GM12872 (cell line): Measurements from ENCODE around the gene MIF4GD.

Source experiments
- TF ChIP-seq, protein P1 (sequence below): IDR thresholded peaks from 3 replicates; pipeline ENCODE4 v1.5.1; 2011; ENCODE audit warnings: low read depth, mild to moderate bottlenecking, low read length, moderate library complexity; ENCODE audit not compliant: insufficient read depth

MIF4GD gene

DNA sequence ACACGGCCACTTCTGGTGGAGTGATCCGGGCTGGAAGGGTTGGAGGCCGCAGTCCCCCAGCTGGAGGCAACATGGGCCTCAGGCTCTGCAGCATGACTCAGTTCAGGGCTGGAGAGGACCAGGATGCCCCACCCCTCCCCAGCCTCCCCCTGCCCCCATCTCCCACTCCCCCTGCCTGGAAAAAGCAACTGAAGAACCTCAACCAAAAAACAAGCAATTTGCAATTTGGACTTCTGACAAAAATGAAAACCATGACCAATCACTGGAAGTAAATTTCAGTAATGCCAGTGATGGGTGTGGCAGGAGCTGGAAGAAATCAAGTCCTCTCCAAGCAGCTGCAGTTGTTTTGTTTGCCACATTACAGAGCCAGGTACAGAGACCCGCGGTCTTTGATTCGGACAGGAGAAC lies 6.6 kb upstream of the MIF4GD start:
- TF ChIP-seq, protein P1, sequence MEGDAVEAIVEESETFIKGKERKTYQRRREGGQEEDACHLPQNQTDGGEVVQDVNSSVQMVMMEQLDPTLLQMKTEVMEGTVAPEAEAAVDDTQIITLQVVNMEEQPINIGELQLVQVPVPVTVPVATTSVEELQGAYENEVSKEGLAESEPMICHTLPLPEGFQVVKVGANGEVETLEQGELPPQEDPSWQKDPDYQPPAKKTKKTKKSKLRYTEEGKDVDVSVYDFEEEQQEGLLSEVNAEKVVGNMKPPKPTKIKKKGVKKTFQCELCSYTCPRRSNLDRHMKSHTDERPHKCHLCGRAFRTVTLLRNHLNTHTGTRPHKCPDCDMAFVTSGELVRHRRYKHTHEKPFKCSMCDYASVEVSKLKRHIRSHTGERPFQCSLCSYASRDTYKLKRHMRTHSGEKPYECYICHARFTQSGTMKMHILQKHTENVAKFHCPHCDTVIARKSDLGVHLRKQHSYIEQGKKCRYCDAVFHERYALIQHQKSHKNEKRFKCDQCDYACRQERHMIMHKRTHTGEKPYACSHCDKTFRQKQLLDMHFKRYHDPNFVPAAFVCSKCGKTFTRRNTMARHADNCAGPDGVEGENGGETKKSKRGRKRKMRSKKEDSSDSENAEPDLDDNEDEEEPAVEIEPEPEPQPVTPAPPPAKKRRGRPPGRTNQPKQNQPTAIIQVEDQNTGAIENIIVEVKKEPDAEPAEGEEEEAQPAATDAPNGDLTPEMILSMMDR = no peak

DNA sequence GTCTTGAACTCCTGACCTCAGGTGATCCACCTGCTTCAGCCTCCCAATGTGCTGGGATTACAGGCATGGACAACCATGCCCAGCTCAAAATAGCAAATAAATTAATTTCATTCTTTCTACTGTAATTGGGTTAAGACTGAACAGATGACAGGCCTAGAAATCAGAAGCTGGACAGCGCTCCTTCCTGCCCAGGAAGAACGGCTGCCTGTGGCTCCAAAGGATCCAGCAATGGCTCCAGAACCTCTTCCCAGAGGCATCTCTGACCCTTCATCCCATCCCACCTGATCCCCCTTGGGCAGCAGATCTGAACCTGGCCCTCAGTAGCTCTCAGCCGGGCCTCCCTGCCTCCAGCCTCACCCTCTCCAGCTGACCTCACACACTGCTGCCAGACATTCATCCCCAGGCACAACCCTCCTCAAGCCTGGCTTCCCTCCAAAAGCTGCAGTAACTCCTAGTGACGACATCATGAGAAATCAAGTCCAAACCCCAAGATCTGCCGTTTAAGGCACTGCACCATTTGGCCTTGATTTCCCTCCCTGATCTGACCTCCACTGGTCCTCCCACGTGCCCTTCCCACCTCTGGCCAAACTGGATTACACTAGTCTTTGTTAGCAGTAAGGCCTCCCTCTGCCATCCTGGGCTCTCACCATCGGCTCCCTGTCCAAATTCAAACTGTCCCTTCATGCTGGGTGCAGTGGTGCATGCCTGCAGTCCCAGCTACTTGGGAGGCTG lies 3.1 kb upstream of the MIF4GD start:
- TF ChIP-seq, protein P1 = no peak

DNA sequence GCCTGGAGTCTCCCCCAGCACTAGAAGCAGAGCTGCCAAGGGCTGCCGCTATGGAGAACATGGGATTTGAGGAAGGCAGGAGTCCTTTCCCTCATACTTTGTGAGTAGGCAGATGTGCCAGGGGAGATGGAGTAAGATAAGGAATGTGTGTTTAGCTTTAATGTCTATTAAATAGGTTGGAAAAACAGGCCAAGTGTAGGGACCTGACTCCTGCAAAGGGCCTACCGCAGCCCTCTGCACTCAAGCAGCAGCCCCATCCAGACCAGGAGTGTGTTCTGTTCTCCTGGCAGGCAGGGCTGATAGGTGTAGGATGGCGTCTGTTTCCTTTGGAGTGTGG lies 1.8 kb upstream of the MIF4GD start:
- TF ChIP-seq, protein P1 = no peak

DNA sequence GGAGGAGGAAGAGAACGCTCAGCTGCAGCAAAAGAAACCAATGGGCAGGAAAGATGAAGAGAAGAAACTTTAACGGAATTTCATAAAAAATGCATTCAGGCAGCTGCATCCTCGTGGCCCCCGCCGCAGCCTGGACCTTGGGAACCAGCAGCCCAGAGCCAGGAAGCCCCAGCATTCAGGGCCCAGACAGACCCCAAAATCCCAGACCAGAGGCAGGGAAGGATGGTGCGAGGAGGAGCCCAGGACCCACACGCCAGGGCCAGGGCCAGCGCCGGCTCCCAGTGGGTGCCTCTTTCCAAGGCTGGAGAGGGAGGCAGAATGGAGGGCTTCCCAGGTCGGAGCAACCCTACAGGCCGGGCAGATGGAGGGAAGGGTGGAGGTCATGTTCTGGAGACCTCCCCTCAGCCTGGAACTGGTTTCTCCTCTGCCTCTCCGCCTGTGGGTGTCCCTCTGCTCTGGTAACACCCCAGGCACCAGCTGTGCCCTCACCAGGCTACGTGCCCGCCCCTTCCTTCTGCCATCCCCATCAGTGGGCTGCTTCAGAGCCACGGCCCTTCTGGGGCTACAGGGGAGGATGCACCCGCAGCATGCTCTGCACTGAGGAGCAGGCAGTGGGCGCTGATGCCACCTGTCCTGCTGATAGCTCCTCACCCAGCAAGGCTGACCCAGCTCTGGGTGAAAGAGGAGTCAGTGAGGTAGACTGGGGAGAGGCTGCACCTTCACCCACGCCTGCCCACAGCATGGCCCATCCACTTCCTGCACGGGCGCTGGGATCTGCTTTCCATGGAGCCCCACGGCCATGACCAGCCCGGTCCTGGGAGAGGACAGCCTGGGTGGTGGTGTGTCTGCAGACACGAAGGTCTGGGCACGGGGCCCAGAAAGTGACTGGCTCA lies 1.2 kb upstream of the MIF4GD start:
- TF ChIP-seq, protein P1 = 0 out of 3 replicates have a peak, but pooled peaks have one; percentile 3

DNA sequence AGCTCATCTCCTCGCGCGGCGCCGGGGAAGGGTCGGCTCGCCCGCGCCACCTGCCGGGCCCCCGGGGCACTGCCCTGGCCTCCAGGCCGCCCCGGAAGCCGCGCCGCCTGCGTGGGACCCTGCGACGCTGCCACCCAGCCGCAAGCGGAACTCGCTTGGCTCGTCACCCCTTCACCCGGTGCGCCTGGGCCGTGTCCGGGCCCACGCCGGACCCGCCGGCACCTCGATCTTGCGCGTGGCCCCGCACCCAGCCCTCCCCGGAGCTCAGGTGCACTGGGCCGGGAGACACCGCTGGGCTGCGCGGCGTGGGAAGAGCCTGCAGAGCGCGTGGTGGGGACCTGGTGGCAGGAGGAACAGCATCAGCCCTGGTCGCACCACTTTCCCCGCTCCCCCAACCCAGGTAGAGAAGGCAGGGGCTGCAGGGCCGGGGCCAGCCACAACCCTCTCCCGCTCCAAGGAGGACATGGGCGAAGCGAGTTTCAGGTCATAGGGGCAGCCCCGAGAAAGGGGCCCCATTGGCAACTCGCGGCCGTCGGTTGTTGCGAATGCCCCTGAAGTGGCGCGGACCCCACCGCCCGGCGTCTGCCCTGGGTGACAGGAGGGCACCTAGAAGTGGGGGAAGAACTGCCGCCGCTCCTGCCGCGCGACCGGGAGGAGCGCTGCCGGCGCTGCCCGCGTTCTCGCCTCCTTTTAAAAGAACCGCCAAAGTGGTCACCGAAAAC lies 363 bp upstream of the MIF4GD start:
- TF ChIP-seq, protein P1 = peak; percentile 70; the same call in 2 of the 3 replicates

DNA sequence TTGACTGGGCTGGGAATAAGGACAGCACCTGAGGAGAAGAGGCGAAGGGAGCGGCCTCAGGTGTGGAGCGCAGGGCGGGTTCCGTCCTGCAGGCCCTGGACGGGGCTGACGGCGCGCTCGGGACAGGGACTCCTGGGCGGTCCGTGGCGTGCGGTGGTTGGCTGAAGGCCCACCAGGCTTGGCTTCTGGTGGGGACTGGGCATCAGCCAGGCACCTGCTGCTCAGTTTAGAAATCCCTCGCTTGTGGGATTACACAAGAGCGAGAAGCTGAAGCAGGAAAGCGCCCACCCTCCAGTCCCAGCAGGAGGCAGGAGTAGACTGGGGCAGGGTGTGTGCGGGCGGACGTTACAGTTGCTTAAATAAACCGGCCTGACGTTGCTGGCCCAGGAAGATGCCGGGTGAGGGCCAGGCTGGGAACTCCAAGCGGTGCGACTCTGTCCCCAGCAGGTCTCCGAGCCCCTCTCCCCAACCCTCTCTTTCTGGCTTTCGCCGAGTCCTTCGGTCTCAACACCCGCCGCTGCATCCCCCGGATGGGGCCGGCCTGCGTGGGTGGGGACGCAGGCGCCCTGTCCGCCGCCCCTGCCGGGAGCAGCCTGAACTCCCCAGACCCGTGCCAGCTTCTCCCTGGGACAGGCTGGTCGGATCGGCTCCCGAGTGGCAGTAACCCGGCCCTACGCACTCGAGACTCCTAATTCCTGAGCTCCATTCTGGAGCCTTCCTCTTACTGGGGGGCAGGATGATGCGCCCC lies 639 bp downstream of the MIF4GD start:
- TF ChIP-seq, protein P1 = peak; percentile 57
